MCF 10A (cell line): Measurements from ENCODE around the gene BAIAP3. TPM values are rescaled to one million over a fixed set of nuclear protein-coding genes. Genes with fewer than 3 reads are reported as not detected.

Source experiments
- BruUV-seq: library from RNA; stranded (reverse); fragments of 400-500 nt; replicated peaks from 2 replicates; lab custom pipeline; 2021; lab: Mats Ljungman, UMichigan
- CTCF ChIA-PET: fragments of 300-600 bp; sonication (Branson Sonifier 250); formaldehyde crosslinking; extraction: SDS; loops from one replicate; lab custom pipeline; 2021; ENCODE audit warnings: antibody characterized with exemption, inconsistent platforms; lab: Yijun Ruan, JAX
- POLR2A ChIA-PET: fragments of 300-600, 350-650 bp; sonication (Branson Sonifier 250); formaldehyde crosslinking; extraction: SDS; loops from one replicate; lab custom pipeline; 2020; ENCODE audit warnings: antibody characterized with exemption, inconsistent platforms; lab: Yijun Ruan, JAX
- DNase-seq: peaks from one replicate; pipeline ENCODE4 v3.0.0-alpha.2; 2018; ENCODE audit not compliant: unreplicated experiment
- H3K27ac Mint-ChIP-seq: one replicate; pipeline ENCODE4 v1.8.0; 2022; ENCODE audit warnings: mild to moderate bottlenecking, low read depth, mixed read lengths; ENCODE audit not compliant: unreplicated experiment
- H3K27me3 Mint-ChIP-seq: one replicate; pipeline ENCODE4 v1.8.0; 2022; ENCODE audit warnings: mixed read lengths; ENCODE audit not compliant: insufficient read depth, unreplicated experiment
- H3K36me3 Mint-ChIP-seq: one replicate; pipeline ENCODE4 v1.8.0; 2022; ENCODE audit warnings: mild to moderate bottlenecking, moderate library complexity, mixed read lengths; ENCODE audit not compliant: insufficient read depth, unreplicated experiment
- H3K4me1 Mint-ChIP-seq: one replicate; pipeline ENCODE4 v1.8.0; 2022; ENCODE audit warnings: mixed read lengths; ENCODE audit not compliant: insufficient read depth, unreplicated experiment
- H3K4me3 Mint-ChIP-seq: one replicate; pipeline ENCODE4 v1.8.0; 2022; ENCODE audit warnings: mild to moderate bottlenecking, moderate library complexity, mixed read lengths; ENCODE audit not compliant: unreplicated experiment
- H3K9me3 Mint-ChIP-seq: one replicate; pipeline ENCODE4 v1.8.0; 2022; ENCODE audit warnings: mixed read lengths; ENCODE audit not compliant: unreplicated experiment
- CTCF ChIP-seq: fragments of 200-600 bp; IDR thresholded peaks from one replicate; pipeline ENCODE4 v1.8.0; 2022; ENCODE audit warnings: antibody characterized with exemption, mild to moderate bottlenecking; ENCODE audit not compliant: unreplicated experiment
- intact Hi-C: fragments of 100-400 bp; cut with micrococcal nuclease; formaldehyde crosslinking; loops from 2 replicates; pipeline ENCODE4 v1.14.1; 2022
- total RNA-seq: library from RNA; stranded (reverse); gene quantifications from 2 replicates; pipeline ENCODE4 v1.2.3, GENCODE V29; 2022

The BAIAP3 gene
- total RNA-seq, 1 experiment from 2014 or later = 0.75 TPM

DNA sequence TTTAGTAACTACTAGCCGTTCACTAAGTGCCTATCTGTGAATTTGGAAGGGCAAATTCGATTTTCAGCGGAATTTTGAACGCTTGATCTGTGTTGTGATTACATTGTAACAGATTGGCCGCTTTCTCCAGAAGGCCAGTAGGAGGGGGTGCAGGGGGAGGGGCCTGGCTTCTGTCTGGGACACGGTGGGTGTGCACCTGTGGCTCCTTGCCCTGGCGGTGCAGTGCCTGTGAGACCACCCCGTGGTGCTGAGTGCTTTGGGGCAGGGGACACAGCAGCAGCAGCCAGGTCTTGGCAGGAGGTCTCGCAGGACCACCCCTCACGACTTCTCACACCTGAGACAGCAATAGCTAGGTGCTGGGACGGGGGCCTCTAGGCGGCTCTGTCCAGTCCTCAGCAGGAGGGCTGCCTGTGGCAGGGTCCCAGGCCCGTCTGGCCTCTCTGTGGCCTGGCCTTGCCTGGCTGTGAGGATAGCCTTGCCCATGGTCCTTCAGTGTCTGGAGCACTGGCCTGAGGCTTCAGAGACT lies 22.2 kb upstream of the BAIAP3 start:
- Mint-ChIP-seq H3K36me3 (peaks cover 23% of the 10 kb centered on the region), H3K27ac (peak overlapping the region; percentile 95), H3K27me3 (no peaks in the 10 kb centered on the region), H3K4me3 (peak overlapping the region; percentile 96), H3K4me1 (peaks cover 13% of the 10 kb centered on the region), H3K9me3 (no peaks in the 10 kb centered on the region)
- ChIA-PET CTCF (interaction anchor here (0.7 kb wide), 1 partner anchor 482 kb away, joined by 3 read pairs; the partner anchor contains the start of gene IGFALS), POLR2A (interaction anchor here (1.1 to 1.4 kb wide), 2 partner anchors 15 to 31 kb away, joined by 3 to 4 read pairs; no protein-coding TSS in a partner anchor)
- BruUV-seq = no TSS peak
- DNase-seq = no peak
- intact Hi-C loops = no loop called here
- no peak for TF ChIP-seq CTCF

- Mint-ChIP-seq H3K4me3 (peak overlapping the region; percentile 96), H3K27me3 (no peaks in the 10 kb centered on the region), H3K9me3 (no peaks in the 10 kb centered on the region), H3K36me3 (peaks cover 29% of the 10 kb centered on the region), H3K4me1 (peaks cover 13% of the 10 kb centered on the region), H3K27ac (peak overlapping the region; percentile 95)
- intact Hi-C loops = no loop called here
- POLR2A ChIA-PET = interaction anchor here (1.1 to 1.4 kb wide), 2 partner anchors 15 to 30 kb away, joined by 3 to 4 read pairs; no protein-coding TSS in a partner anchor
- CTCF ChIA-PET = no interaction called here
- no peak for TF ChIP-seq CTCF
- BruUV-seq = no TSS peak
- DNase-seq = no peak
Observed at GRCh38 chr16:1311738-1312466, 21.5 kb upstream of the BAIAP3 start.

DNA sequence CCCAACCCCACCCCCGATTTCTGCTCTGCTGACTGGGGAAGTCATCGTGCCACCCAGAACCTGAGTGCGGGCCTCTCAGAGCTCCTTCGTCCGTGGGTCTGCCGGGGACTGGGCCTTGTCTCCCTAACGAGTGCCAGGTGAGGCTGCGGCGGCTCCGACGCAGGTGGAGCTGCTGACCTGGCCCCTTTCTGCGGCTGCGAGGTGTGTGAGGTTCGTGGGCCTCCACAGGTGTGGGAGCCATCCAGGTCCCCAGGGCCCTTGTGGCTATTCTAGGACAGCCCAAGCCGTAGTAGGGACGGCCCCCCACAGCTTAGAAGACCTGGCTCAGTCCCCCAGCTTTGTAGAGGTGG lies 21.0 kb upstream of the BAIAP3 start:
- TF ChIP-seq CTCF = no peak
- H3K4me3 Mint-ChIP-seq = peak overlapping the region; percentile 96
- H3K27me3 Mint-ChIP-seq = no peaks in the 10 kb centered on the region
- CTCF ChIA-PET = no interaction called here
- intact Hi-C loops = no loop called here
- peaks cover 34% of the 10 kb centered on the region for H3K36me3 Mint-ChIP-seq
- no TSS peak for BruUV-seq
- DNase-seq = no peak
- H3K4me1 Mint-ChIP-seq = peaks cover 13% of the 10 kb centered on the region
- H3K27ac Mint-ChIP-seq = no peak overlapping the region
- POLR2A ChIA-PET = interaction anchor here (1.4 kb wide), 1 partner anchor 16 kb away, joined by 4 read pairs; no protein-coding TSS in a partner anchor
- no peaks in the 10 kb centered on the region for H3K9me3 Mint-ChIP-seq

GRCh38 chr16:1312903-1313302 lies 20.5 kb upstream of the BAIAP3 start:
- Mint-ChIP-seq H3K4me1 (peaks cover 13% of the 10 kb centered on the region), H3K4me3 (no peak overlapping the region)

More at GRCh38 chr16:1312903-1313302, 20.5 kb upstream of the BAIAP3 start:
- TF ChIP-seq CTCF = no peak
- ChIA-PET POLR2A (no interaction called here), CTCF (interaction anchor here (0.6 kb wide), 1 partner anchor 95 kb away, joined by 3 read pairs; no protein-coding TSS in a partner anchor)
- Mint-ChIP-seq H3K36me3 (peaks cover 39% of the 10 kb centered on the region), H3K27ac (no peak overlapping the region), H3K9me3 (no peaks in the 10 kb centered on the region), H3K27me3 (no peaks in the 10 kb centered on the region)
- no TSS peak for BruUV-seq
- intact Hi-C loops = no loop called here
- DNase-seq = no peak
